Osteoblast (primary cell): ENCODE data around the gene CGREF1. TPM values are rescaled to one million over a fixed set of nuclear protein-coding genes. Genes with fewer than 3 reads are reported as not detected.

Experiments
- DNase-seq: peaks from one replicate; pipeline ENCODE4 v3.0.0; 2011; ENCODE audit warnings: low spot score, mixed read lengths; ENCODE audit not compliant: insufficient read length; ENCODE audit errors: missing footprints
- H2AFZ ChIP-seq: 2 replicates; pipeline ENCODE4 v1.6.0; 2011; ENCODE audit warnings: mild to moderate bottlenecking, low read length
- H3K27ac ChIP-seq: 2 replicates; pipeline ENCODE4 v1.5.1; 2011; ENCODE audit warnings: mild to moderate bottlenecking, low read depth, low read length, moderate library complexity
- H3K27me3 ChIP-seq: 2 replicates; pipeline ENCODE4 v1.6.0; 2012; ENCODE audit warnings: mild to moderate bottlenecking, control low read depth, inconsistent platforms, low read length, moderate library complexity; ENCODE audit not compliant: insufficient read depth
- H3K36me3 ChIP-seq: 2 replicates; pipeline ENCODE4 v1.5.1; 2011; ENCODE audit warnings: mild to moderate bottlenecking, low read length, control low read depth, moderate library complexity; ENCODE audit not compliant: insufficient read depth
- H3K4me1 ChIP-seq: 2 replicates; pipeline ENCODE4 v1.5.1; 2011; ENCODE audit warnings: mild to moderate bottlenecking, low read length, control low read depth, moderate library complexity; ENCODE audit not compliant: insufficient read depth
- H3K4me2 ChIP-seq: 2 replicates; pipeline ENCODE4 v1.6.0; 2011; ENCODE audit warnings: mild to moderate bottlenecking, low read length; ENCODE audit not compliant: insufficient read depth
- H3K4me3 ChIP-seq: fragments of 200-600 bp; sonication (generic); 3 replicates; pipeline ENCODE4 v1.5.1; 2012; ENCODE audit warnings: mild to moderate bottlenecking, low read length, inconsistent platforms; ENCODE audit not compliant: insufficient read depth
- H3K79me2 ChIP-seq: 2 replicates; pipeline ENCODE4 v1.6.0; 2012; ENCODE audit warnings: mild to moderate bottlenecking, low read length, control low read depth, inconsistent platforms; ENCODE audit not compliant: insufficient read depth
- H3K9me3 ChIP-seq: 2 replicates; pipeline ENCODE4 v1.5.1; 2011; ENCODE audit warnings: low read depth, low read length, control low read depth
- H4K20me1 ChIP-seq: 2 replicates; pipeline ENCODE4 v1.6.0; 2012; ENCODE audit warnings: mild to moderate bottlenecking, low read length, control low read depth; ENCODE audit not compliant: insufficient read depth
- total RNA-seq: library from RNA; depleted of rRNA; stranded (reverse); fragments of >200 nt; gene quantifications from 2 replicates; pipeline ENCODE4 v1.2.3, GENCODE V29; 2012
- TF ChIP-seq, protein P1 (sequence below): IDR thresholded peaks from 2 replicates; pipeline ENCODE4 v1.5.1; 2011; ENCODE audit warnings: mild to moderate bottlenecking, low read depth, low read length, moderate library complexity; ENCODE audit errors: extremely low read depth

Gene CGREF1
- total RNA-seq, 1 donor: 14.5 TPM

DNA sequence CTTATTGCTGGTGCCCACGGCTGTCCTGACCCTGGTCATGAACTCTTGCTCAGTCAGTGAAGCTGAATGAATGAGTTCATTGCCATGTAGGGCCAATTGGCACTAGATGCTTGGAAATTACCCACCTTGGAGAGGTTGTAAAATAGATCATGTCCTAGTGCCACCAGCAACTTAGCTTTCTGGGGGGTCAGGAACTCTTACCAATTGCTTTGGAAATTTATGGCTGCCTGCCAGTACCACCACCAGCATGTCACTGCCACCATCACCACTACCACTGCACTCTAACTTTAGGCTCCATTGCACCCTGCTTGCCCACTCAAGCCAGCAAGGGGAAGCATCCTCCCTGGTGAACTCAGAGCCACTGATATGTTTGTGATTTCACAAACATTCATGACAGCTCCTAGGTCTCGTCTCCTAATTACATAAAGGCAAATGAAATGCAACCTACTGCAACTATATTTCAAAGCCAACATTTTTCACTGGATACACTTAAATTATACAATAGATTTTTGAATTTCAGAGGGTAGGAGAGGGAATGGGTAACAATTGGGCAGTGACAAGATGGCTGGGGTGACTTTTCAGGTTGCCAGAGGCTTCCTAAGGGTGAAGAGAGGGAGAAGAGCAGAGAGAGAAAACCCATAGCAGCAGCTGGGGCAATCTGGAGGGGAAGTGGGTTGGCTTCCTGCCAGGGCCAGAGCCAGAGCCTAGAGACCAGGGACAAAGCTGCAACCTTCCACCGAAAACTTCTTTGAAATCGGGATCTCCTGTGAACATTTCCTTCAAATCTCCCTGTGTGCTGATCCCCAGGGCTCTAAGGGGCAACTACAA is 44.0 kb downstream of the CGREF1 start:
- H3K27ac ChIP-seq: no peak overlapping the region
- peaks cover 4% of the 10 kb centered on the region for H3K36me3 ChIP-seq
- no peaks in the 10 kb centered on the region for H3K9me3 ChIP-seq
- H3K4me2 ChIP-seq: no peak overlapping the region
- H3K79me2 ChIP-seq: peaks cover 30% of the 10 kb centered on the region
- TF ChIP-seq, protein P1, sequence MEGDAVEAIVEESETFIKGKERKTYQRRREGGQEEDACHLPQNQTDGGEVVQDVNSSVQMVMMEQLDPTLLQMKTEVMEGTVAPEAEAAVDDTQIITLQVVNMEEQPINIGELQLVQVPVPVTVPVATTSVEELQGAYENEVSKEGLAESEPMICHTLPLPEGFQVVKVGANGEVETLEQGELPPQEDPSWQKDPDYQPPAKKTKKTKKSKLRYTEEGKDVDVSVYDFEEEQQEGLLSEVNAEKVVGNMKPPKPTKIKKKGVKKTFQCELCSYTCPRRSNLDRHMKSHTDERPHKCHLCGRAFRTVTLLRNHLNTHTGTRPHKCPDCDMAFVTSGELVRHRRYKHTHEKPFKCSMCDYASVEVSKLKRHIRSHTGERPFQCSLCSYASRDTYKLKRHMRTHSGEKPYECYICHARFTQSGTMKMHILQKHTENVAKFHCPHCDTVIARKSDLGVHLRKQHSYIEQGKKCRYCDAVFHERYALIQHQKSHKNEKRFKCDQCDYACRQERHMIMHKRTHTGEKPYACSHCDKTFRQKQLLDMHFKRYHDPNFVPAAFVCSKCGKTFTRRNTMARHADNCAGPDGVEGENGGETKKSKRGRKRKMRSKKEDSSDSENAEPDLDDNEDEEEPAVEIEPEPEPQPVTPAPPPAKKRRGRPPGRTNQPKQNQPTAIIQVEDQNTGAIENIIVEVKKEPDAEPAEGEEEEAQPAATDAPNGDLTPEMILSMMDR: no peak
- peaks cover 53% of the 10 kb centered on the region for H3K4me1 ChIP-seq
- H4K20me1 ChIP-seq: peaks cover 7% of the 10 kb centered on the region
- DNase-seq: peak; percentile 66
- no peak overlapping the region for H3K4me3 ChIP-seq
- H2AFZ ChIP-seq: no peak overlapping the region
- no peaks in the 10 kb centered on the region for H3K27me3 ChIP-seq

DNA sequence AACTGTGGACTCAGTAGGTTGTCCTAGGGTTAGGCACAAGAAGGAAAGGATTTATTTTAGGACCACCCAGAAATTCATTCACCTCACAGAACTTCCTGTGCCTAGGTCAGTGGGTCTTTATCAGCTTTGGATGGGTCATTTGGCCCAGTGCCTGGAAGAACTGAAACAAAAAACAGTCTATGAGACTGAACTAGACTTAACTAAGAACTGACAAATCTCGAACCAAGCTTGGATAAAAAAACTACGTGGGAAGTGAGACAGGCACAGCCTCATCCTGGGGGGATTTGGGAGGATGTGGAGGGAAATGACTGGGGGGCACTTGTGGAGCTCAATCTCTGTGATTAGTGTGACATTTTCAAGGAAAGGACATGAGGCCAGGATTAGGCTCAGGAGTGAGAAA is 45.1 kb downstream of the CGREF1 start:
- Histone ChIP-seq H3K27me3 (no peaks in the 10 kb centered on the region), H3K36me3 (peaks cover 14% of the 10 kb centered on the region), H3K79me2 (peaks cover 30% of the 10 kb centered on the region), H3K4me3 (no peak overlapping the region), H4K20me1 (peaks cover 14% of the 10 kb centered on the region), H3K27ac (peak overlapping the region; percentile 48), H3K4me1 (peaks cover 59% of the 10 kb centered on the region), H3K4me2 (no peak overlapping the region), H2AFZ (peak overlapping the region; percentile 47), H3K9me3 (no peaks in the 10 kb centered on the region)
- peak; percentile 82 for DNase-seq
- TF ChIP-seq, protein P1: no peak

DNA sequence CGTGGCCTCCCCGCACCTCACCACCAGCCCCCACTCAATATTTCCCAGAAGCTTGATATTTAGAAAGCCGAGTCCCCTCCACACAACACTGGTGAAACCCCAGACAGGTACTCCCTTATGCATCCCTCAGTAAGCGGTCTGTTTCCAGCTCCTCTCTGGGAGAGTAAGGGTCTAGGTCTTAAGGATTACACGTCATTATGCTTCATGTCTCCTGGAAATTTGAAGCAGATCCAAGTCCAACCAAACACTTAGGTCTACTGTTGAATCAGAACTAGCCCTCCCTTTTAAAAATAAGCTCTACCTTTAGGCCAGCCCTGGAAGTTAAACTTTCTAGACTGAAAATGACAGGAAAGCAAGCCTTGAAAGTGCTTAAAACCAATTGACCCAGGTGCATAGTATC is 46.0 kb downstream of the CGREF1 start:
- no peaks in the 10 kb centered on the region for H3K27me3 ChIP-seq
- peaks cover 34% of the 10 kb centered on the region for H3K79me2 ChIP-seq
- peaks cover 19% of the 10 kb centered on the region for H4K20me1 ChIP-seq
- peaks cover 22% of the 10 kb centered on the region for H3K36me3 ChIP-seq
- DNase-seq: peak; percentile 81
- H2AFZ ChIP-seq: peak overlapping the region; percentile 14
- no peak overlapping the region for H3K4me3 ChIP-seq
- H3K9me3 ChIP-seq: no peaks in the 10 kb centered on the region
- peaks cover 60% of the 10 kb centered on the region for H3K4me1 ChIP-seq
- TF ChIP-seq, protein P1: no peak
- H3K4me2 ChIP-seq: peak overlapping the region; percentile 86
- H3K27ac ChIP-seq: peak overlapping the region; percentile 44

DNA sequence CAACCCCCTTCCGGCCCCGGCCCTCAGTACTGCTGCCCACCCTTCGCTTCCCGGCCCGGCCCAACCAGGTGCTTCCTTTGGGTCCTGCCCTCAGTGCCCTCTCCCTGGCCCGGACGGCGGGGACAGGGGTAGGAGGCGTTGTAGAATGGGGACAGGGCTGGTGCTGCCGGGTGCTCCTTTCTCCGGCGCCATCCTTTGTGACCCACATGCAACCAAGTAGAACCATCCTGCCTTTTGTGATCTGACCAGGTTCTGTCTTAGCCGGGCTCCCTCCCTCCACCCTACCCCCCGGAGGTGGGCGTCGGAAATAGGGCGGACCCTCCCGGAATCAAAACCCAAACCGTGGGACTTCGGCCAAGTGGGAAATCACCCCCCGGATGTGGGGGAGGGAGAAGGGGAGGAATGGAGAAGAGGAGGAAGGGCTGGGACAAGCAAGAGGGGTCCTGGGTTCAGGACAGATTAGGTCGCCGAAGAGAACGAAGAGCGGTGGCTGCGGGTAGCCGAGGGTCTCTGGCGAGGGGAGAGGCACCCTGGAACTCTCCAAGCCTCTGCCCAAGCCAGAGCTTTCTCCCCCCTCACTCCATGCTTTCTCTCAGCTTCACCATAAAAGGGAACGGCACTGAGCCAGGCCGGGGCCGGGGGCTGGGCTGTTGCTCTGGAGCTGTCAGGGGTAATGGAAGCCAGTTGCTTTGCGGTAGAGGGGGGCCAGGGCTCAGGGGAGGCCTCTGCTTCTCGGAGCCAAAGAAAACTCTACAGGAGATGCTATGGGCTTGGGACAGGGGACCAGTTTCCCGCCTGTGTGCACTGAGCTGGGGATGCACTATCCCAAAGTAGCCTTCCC is 46.7 kb downstream of the CGREF1 start:
- Histone ChIP-seq H3K4me3 (peak overlapping the region; percentile 99), H3K4me1 (peaks cover 56% of the 10 kb centered on the region), H3K4me2 (peak overlapping the region; percentile 86), H3K9me3 (no peaks in the 10 kb centered on the region), H4K20me1 (peaks cover 25% of the 10 kb centered on the region), H3K27ac (peak overlapping the region; percentile 44), H3K79me2 (peaks cover 41% of the 10 kb centered on the region), H3K27me3 (no peaks in the 10 kb centered on the region), H2AFZ (peak overlapping the region; percentile 72), H3K36me3 (peaks cover 29% of the 10 kb centered on the region)
- peak; percentile 94 for DNase-seq
- TF ChIP-seq, protein P1: no peak
